HG03442 (cell line): ENCODE data around the gene GADD45B.
"Not testable (repeated sequence)": the region's sequence is repeated elsewhere in the genome, so short reads cannot be mapped to it uniquely, and the experiment has no call there.

Source experiments
- ATAC-seq: cut with Tn5 transposase; IDR thresholded peaks from one replicate; pipeline ENCODE4 v1.9.1; 2021; ENCODE audit warnings: mild to moderate bottlenecking, moderate library complexity; ENCODE audit not compliant: unreplicated experiment

GADD45B gene

GRCh38 chr19:2468596-2468995 is 7.3 kb upstream of the GADD45B start:
- no peak for ATAC-seq

- no peak for ATAC-seq
Measured at GRCh38 chr19:2469102-2469914, 6.6 kb upstream of the GADD45B start.

GRCh38 chr19:2469915-2470200 is 6.1 kb upstream of the GADD45B start:
- not testable (repeated sequence) for ATAC-seq

- peak; percentile 26 for ATAC-seq
Measured at GRCh38 chr19:2474232-2475017, 1.5 kb upstream of the GADD45B start.

- peak; percentile 1 for ATAC-seq
Measured at GRCh38 chr19:2475018-2475701, 767 bp upstream of the GADD45B start.

- no peak for ATAC-seq
Measured at GRCh38 chr19:2476451-2477140, 669 bp downstream of the GADD45B start.

- ATAC-seq, result no peak
Measured at GRCh38 chr19:2477141-2477710, 1.3 kb downstream of the GADD45B start.

- no peak for ATAC-seq
Measured at GRCh38 chr19:2477732-2478191, 1.8 kb downstream of the GADD45B start.

GRCh38 chr19:2478278-2478755 is 2.4 kb downstream of the GADD45B start:
- no peak for ATAC-seq

GRCh38 chr19:2478756-2479555 is 3.0 kb downstream of the GADD45B start:
- ATAC-seq, result no peak

GRCh38 chr19:2479556-2480194 is 3.7 kb downstream of the GADD45B start:
- no peak for ATAC-seq

GRCh38 chr19:2481466-2481865 is 5.5 kb downstream of the GADD45B start:
- ATAC-seq, result no peak

GRCh38 chr19:2482354-2483038 is 6.6 kb downstream of the GADD45B start:
- no peak for ATAC-seq

- no peak for ATAC-seq
Measured at GRCh38 chr19:2483084-2483483, 7.2 kb downstream of the GADD45B start.

GRCh38 chr19:2483484-2484151 is 7.7 kb downstream of the GADD45B start:
- no peak for ATAC-seq

- ATAC-seq, result no peak
Measured at GRCh38 chr19:2484178-2484937, 8.4 kb downstream of the GADD45B start.

- ATAC-seq, result no peak
Measured at GRCh38 chr19:2485428-2485827, 9.5 kb downstream of the GADD45B start.
